CD4-positive, alpha-beta T cell (primary cell): ENCODE data around the gene CORO7. TPM values are rescaled to one million over a fixed set of nuclear protein-coding genes. Genes with fewer than 3 reads are reported as not detected.
A peak's percentile ranks its signal among the peaks of the same experiment; 100 is the strongest.

Experiments
- ATAC-seq: fragments of 200-7000 bp; cut with Tn5 transposase; one replicate; pipeline ENCODE4 v1.10.0; 2022; ENCODE audit warnings: mild to moderate bottlenecking; ENCODE audit not compliant: poor library complexity
- CTCF ChIA-PET: fragments of 350-600 bp; sonication (Branson Sonifier 250); formaldehyde crosslinking; loops from one replicate; lab custom pipeline; 2021; ENCODE audit warnings: antibody characterized with exemption, inconsistent platforms; lab: Charles Lee
- POLR2A ChIA-PET: fragments of 350-600 bp; sonication (Branson Sonifier 250); formaldehyde crosslinking; loops from one replicate; lab custom pipeline; 2021; ENCODE audit warnings: antibody characterized with exemption, inconsistent platforms; lab: Charles Lee
- DNase-seq, 14 experiments: peaks; one replicate each; pipeline ENCODE4 v3.0.0-alpha.2; 2013 to 2020; ENCODE audit warnings: mixed read lengths in 2 of 14
- H3K27ac ChIP-seq, 2 donors: one replicate each; pipeline versions ENCODE4 v1.5.1 to v1.7.0; 2013; ENCODE audit warnings: low read length in 2 of 2, low read depth in 1 of 2, mild to moderate bottlenecking in 1 of 2
- H3K27me3 ChIP-seq, 2 experiments: 1 replicate in 1 of 2; 2 replicates in 1 of 2; pipeline versions ENCODE4 v1.6.1 to v1.7.0; 2013; ENCODE audit warnings: low read length in 2 of 2, control low read depth in 1 of 2, mild to moderate bottlenecking in 1 of 2, moderate library complexity in 1 of 2; ENCODE audit not compliant: insufficient read depth in 2 of 2, control insufficient read depth in 1 of 2
- H3K36me3 ChIP-seq: one replicate; pipeline ENCODE4 v1.6.1; 2013; ENCODE audit warnings: low read length, control low read depth; ENCODE audit not compliant: insufficient read depth
- H3K4me1 ChIP-seq: one replicate; pipeline ENCODE4 v1.6.1; 2013; ENCODE audit warnings: low read length, control low read depth; ENCODE audit not compliant: insufficient read depth
- H3K4me3 ChIP-seq: one replicate; pipeline ENCODE4 v1.5.1; 2013; ENCODE audit warnings: mild to moderate bottlenecking, low read length, moderate library complexity
- H3K9me3 ChIP-seq, 2 experiments: 1 replicate in 1 of 2; 2 replicates in 1 of 2; pipeline versions ENCODE4 v1.6.1 to v1.7.0; 2013; ENCODE audit warnings: low read length in 2 of 2, mild to moderate bottlenecking in 2 of 2, control low read depth in 1 of 2, moderate library complexity in 1 of 2; ENCODE audit not compliant: control insufficient read depth in 1 of 2, insufficient read depth in 1 of 2
- H3K27ac Mint-ChIP-seq: one replicate; pipeline ENCODE4 v1.8.0; 2020; ENCODE audit warnings: mixed read lengths
- H3K27me3 Mint-ChIP-seq: one replicate; pipeline ENCODE4 v1.8.0; 2021; ENCODE audit warnings: mixed read lengths
- H3K36me3 Mint-ChIP-seq: one replicate; pipeline ENCODE4 v1.8.0; 2021; ENCODE audit warnings: low read depth, mixed read lengths
- H3K4me1 Mint-ChIP-seq: one replicate; pipeline ENCODE4 v1.8.0; 2021; ENCODE audit warnings: low read depth, mixed read lengths
- H3K4me3 Mint-ChIP-seq: one replicate; pipeline ENCODE4 v1.8.0; 2020; ENCODE audit warnings: mild to moderate bottlenecking, mixed read lengths
- H3K9me3 Mint-ChIP-seq: one replicate; pipeline ENCODE4 v1.8.0; 2020; ENCODE audit warnings: mixed read lengths
- intact Hi-C, 2 experiments: fragments of 100-400 bp; cut with DNase I in 1 of 2; cut with micrococcal nuclease in 1 of 2; formaldehyde crosslinking; loops; one replicate each; pipeline versions ENCODE4 v1.15.1 to v1.9.0; 2023 to 2025; cut with DNase I, micrococcal nuclease
- total RNA-seq, 174 experiments: library from RNA in 2 of 174; stranded (reverse) in 2 of 174; gene quantifications; one replicate each; pipeline ENCODE4 v1.2.3 and lab custom pipeline; 2021 to 2026
- TF ChIP-seq, protein P1 (sequence below): fragments of 200-600 bp; IDR thresholded peaks from one replicate; pipeline ENCODE4 v1.8.0; 2022; ENCODE audit warnings: antibody characterized with exemption, mild to moderate bottlenecking

CORO7 gene
- total RNA-seq, 2 experiments from 2014 or later, result 801 to 805 TPM

GRCh38 chr16:4321286-4322120 is 94.9 kb downstream of the CORO7 start:
- TF ChIP-seq, protein P1, sequence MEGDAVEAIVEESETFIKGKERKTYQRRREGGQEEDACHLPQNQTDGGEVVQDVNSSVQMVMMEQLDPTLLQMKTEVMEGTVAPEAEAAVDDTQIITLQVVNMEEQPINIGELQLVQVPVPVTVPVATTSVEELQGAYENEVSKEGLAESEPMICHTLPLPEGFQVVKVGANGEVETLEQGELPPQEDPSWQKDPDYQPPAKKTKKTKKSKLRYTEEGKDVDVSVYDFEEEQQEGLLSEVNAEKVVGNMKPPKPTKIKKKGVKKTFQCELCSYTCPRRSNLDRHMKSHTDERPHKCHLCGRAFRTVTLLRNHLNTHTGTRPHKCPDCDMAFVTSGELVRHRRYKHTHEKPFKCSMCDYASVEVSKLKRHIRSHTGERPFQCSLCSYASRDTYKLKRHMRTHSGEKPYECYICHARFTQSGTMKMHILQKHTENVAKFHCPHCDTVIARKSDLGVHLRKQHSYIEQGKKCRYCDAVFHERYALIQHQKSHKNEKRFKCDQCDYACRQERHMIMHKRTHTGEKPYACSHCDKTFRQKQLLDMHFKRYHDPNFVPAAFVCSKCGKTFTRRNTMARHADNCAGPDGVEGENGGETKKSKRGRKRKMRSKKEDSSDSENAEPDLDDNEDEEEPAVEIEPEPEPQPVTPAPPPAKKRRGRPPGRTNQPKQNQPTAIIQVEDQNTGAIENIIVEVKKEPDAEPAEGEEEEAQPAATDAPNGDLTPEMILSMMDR, result no peak
- Mint-ChIP-seq H3K27me3 (peaks cover 4% of the 10 kb centered on the region), H3K36me3 (no peaks in the 10 kb centered on the region), H3K4me3 (no peak overlapping the region), H3K4me1 (no peaks in the 10 kb centered on the region), H3K9me3 (no peaks in the 10 kb centered on the region), H3K27ac (no peak overlapping the region)
- ChIA-PET POLR2A (interaction anchor here (1.1 kb wide), 1 partner anchor 16 kb away, joined by 3 read pairs; no protein-coding TSS in a partner anchor), CTCF (no interaction called here)
- peaks cover 22% of the 10 kb centered on the region for H3K4me1 ChIP-seq
- no peaks in the 10 kb centered on the region for H3K36me3 ChIP-seq
- H3K4me3 ChIP-seq, result no peak overlapping the region
- H3K9me3 ChIP-seq, result peaks cover 0 to 4% of the 10 kb centered on the region in 2 experiments
- no peak for ATAC-seq
- peaks cover 5 to 8% of the 10 kb centered on the region in 2 experiments for H3K27me3 ChIP-seq
- intact Hi-C loops, result no loop called here
- no peak for DNase-seq
- H3K27ac ChIP-seq, result no peak overlapping the region

DNA sequence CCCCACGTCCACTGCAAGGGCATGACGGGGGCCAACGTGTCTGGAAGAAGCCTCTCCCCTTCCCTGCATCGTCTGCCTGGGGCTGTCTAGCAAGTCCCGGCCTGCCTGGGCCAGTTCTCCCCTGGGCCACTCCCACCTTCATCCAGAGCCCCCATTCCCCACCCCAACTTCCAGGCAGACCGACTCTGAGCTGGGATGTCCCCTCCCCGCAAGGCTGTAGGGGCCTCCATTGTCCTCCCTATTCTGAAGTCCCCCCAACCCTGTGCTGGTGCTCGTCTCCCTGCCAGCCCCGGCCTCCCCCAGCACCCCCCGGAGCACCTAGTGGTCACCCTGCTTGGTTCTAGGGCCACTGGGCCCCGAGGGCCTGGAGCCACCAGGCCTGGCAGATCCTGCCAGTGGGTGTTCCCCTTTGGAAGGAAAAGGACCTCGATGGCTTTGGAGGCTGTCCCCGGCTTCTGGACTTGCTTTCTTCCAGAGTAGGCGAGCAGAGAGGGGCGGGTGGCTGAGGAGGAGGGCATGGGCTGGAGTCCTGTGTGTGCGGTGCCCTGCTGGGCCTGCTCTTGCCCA is 95.7 kb downstream of the CORO7 start:
- H3K4me1 Mint-ChIP-seq, result no peaks in the 10 kb centered on the region
- Histone ChIP-seq H3K36me3 (no peaks in the 10 kb centered on the region), H3K4me3 (no peak overlapping the region), H3K4me1 (peaks cover 25% of the 10 kb centered on the region), H3K27ac (no peak overlapping the region), H3K27me3 (peaks cover 6 to 10% of the 10 kb centered on the region in 2 experiments), H3K9me3 (peaks cover 0 to 4% of the 10 kb centered on the region in 2 experiments)
- no peak for DNase-seq
- no peaks in the 10 kb centered on the region for H3K36me3 Mint-ChIP-seq
- CTCF ChIA-PET, result no interaction called here
- ATAC-seq, result no peak
- no peaks in the 10 kb centered on the region for H3K9me3 Mint-ChIP-seq
- peaks cover 4% of the 10 kb centered on the region for H3K27me3 Mint-ChIP-seq
- POLR2A ChIA-PET, result interaction anchor here (1.1 kb wide), 1 partner anchor 15 kb away, joined by 3 read pairs; no protein-coding TSS in a partner anchor
- TF ChIP-seq, protein P1, result no peak
- intact Hi-C loops, result no loop called here
- H3K27ac Mint-ChIP-seq, result no peak overlapping the region
- no peak overlapping the region for H3K4me3 Mint-ChIP-seq

DNA sequence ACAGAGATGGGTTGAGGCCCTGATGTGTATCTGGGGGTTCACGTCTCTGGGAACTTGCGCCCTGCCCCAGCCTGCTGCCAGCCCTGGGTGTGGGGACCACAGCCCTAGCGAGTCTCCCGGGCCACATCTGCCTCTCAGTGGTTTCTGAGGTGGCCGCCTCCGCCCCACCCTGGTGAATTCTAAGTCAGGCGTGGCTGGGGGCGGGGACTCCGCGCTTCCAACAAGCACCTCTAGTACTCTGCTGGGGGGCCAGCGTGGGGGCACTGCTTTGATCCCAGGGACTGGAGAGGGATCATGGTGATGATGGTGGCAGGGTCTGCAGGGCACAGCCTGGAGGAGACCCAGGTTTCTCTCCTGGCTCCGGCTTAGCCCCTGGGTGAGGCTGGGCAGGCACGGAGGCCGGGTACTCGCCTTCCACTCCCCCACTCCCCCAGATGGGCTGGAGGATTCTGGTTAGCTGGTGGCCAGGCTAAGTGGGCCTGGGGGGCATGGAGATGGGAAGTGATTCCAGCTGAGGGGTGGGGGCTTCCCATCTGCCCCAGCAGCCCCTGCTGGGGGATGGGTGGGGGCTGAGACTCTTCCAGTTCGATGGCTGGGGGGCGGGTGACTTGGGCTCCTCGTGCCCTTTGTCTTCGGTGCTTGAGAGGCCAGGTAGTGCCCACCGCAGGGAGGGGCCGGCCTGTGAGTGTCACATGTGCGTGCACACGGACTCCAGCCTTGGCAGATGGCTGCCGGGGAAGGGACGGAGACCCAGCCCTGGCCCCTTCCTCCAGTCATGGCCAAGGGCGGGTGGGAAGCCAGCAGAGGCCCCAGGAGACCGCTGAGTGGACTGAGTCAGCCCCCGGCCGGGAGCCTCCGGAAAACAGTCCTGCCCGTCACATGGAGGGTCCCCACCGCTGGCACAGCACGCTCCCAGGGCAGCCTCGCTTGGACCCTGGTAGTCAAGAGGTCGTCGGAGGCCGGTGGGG is 96.7 kb downstream of the CORO7 start:
- peaks cover 30% of the 10 kb centered on the region for H3K4me1 ChIP-seq
- POLR2A ChIA-PET, result no interaction called here
- TF ChIP-seq, protein P1, result no peak
- Mint-ChIP-seq H3K27me3 (peaks cover 8% of the 10 kb centered on the region), H3K9me3 (no peaks in the 10 kb centered on the region), H3K27ac (no peak overlapping the region), H3K4me3 (peak overlapping the region; percentile 20), H3K4me1 (peaks cover 3% of the 10 kb centered on the region), H3K36me3 (no peaks in the 10 kb centered on the region)
- H3K36me3 ChIP-seq, result no peaks in the 10 kb centered on the region
- peaks cover 0 to 4% of the 10 kb centered on the region in 2 experiments for H3K9me3 ChIP-seq
- H3K4me3 ChIP-seq, result no peak overlapping the region
- intact Hi-C loops, result no loop called here
- DNase-seq, result peak in 6 of 14 experiments; percentile 30 to 75 (median 55)
- ATAC-seq, result peak; percentile 42
- no peak overlapping the region for H3K27ac ChIP-seq
- CTCF ChIA-PET, result no interaction called here
- peaks cover 11 to 16% of the 10 kb centered on the region in 2 experiments for H3K27me3 ChIP-seq
